Measurements from ENCODE around the gene WASL.

WASL gene

GRCh38 chr7:123717689-123718088 lies 31.1 kb downstream of the WASL start:
- Mint-ChIP-seq H3K36me3 (ENCODE audit: low read depth) (peaks cover 43% of the 10 kb centered on the region), H3K4me3 (no peak overlapping the region), H3K4me1 (peaks cover 13% of the 10 kb centered on the region), H3K27me3 (ENCODE audit: low read depth, poor library complexity) (no peaks in the 10 kb centered on the region), H3K27ac (peak overlapping the region; percentile 34), H3K9me3 (peaks cover 14% of the 10 kb centered on the region)
- no peak for DNase-seq
- no peak for TF ChIP-seq CTCF (IDR thresholded peaks at IDR 0.05)

DNA sequence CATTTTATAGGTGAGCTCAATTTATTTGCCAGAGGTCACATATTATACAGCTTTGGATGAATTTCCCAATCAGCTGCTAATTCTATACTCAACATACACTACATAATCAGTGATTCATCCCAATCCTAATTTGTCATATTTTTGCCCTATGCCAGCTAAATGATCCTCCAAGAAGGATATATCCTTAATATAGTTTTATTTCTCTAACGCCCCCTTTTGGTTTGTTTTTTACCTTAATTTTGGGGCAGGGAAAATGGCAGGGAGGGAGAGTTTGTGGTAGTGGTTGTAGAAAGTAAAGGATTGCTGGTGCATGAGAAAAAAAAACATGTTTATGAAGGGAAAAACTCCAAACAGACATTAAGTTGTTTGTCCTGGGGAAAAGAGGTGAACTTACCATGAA lies 31.9 kb downstream of the WASL start:
- TF ChIP-seq CTCF (IDR thresholded peaks at IDR 0.05), result no peak
- DNase-seq, result no peak
- H3K4me3 Mint-ChIP-seq, result no peak overlapping the region
- H3K9me3 Mint-ChIP-seq, result peaks cover 14% of the 10 kb centered on the region
- H3K27me3 Mint-ChIP-seq (ENCODE audit: low read depth, poor library complexity), result no peaks in the 10 kb centered on the region
- peaks cover 13% of the 10 kb centered on the region for H3K4me1 Mint-ChIP-seq
- H3K36me3 Mint-ChIP-seq (ENCODE audit: low read depth), result peaks cover 43% of the 10 kb centered on the region
- H3K27ac Mint-ChIP-seq, result no peak overlapping the region

- Mint-ChIP-seq H3K27me3 (ENCODE audit: low read depth, poor library complexity) (no peaks in the 10 kb centered on the region), H3K4me1 (peaks cover 13% of the 10 kb centered on the region)
These were observed 33.0 kb downstream of the WASL start for GRCh38 chr7:123715799-123716198.

DNA sequence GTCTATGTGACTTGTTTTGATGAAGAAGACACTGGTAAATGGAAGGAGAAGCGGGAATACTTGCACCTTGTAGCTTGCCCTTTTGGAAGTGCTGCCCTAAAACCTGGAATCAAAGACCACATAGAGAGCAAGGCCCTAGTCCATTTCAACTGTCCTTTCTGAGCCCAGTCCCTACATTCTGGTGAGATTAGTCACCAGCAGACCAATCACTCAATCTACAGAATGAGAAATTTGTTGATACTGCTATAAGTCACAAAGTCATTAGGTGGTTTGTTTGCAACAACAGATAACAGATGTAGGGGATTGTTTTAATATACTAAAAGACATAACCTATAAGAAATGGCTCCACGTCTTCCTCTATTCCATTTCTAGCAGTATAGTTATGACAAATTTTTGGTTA lies 33.6 kb downstream of the WASL start:
- TF ChIP-seq CTCF (IDR thresholded peaks at IDR 0.05), result no peak
- Mint-ChIP-seq H3K4me1 (peaks cover 16% of the 10 kb centered on the region), H3K27ac (no peak overlapping the region), H3K27me3 (ENCODE audit: low read depth, poor library complexity) (no peaks in the 10 kb centered on the region), H3K4me3 (no peak overlapping the region), H3K9me3 (peaks cover 11% of the 10 kb centered on the region), H3K36me3 (ENCODE audit: low read depth) (peaks cover 31% of the 10 kb centered on the region)
- DNase-seq, result no peak

More at GRCh38 chr7:123715799-123716198, 33.0 kb downstream of the WASL start:
- no peak for DNase-seq
- peaks cover 14% of the 10 kb centered on the region for H3K9me3 Mint-ChIP-seq
- H3K4me3 Mint-ChIP-seq, result no peak overlapping the region
- no peak for TF ChIP-seq CTCF (IDR thresholded peaks at IDR 0.05)
- H3K27ac Mint-ChIP-seq, result no peak overlapping the region
- peaks cover 36% of the 10 kb centered on the region for H3K36me3 Mint-ChIP-seq (ENCODE audit: low read depth)

DNA sequence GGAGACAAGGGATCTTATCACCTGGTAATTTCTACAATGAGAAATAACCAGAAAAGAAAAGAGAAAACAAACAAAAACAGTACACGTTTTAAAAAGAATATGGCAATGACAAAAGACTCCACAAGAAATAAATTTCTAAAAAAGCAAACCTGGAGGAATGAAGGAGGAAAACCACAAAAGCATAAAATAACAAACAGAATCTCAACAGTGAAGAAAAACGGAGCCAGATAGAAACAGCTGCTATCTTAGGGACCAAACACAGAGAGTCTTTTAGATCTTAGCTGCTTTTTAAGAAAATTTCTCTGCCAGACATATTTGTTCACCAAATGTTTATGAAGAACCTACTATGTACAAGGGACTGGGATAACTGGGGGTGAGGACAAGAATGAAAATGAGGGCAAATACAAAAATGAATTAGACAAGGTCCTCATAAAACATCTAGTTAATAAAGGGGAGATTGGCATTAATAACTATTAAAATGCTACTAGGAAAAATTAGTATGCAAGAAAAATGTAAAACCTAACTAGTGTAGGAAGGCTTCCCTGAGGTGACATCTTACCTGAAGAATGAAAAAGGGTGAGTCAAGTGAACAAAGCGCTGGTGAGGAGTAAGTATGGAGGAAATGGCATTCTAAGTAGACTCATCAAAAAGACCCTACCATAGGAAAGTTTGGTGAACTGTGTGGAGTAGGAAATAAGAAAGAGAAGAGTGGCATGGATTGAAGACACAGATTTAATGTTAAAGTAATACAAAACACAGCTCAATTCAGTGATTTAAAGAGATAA lies 34.3 kb downstream of the WASL start:
- Mint-ChIP-seq H3K27me3 (ENCODE audit: low read depth, poor library complexity) (no peaks in the 10 kb centered on the region), H3K4me3 (no peak overlapping the region), H3K4me1 (peaks cover 13% of the 10 kb centered on the region), H3K36me3 (ENCODE audit: low read depth) (peaks cover 24% of the 10 kb centered on the region), H3K9me3 (peaks cover 4% of the 10 kb centered on the region), H3K27ac (peak overlapping the region; percentile 53)
- no peak for DNase-seq
- no peak for TF ChIP-seq CTCF (IDR thresholded peaks at IDR 0.05)

- Mint-ChIP-seq H3K4me3 (no peak overlapping the region), H3K27me3 (ENCODE audit: low read depth, poor library complexity) (no peaks in the 10 kb centered on the region), H3K27ac (no peak overlapping the region), H3K9me3 (no peaks in the 10 kb centered on the region), H3K4me1 (peaks cover 11% of the 10 kb centered on the region), H3K36me3 (ENCODE audit: low read depth) (peaks cover 21% of the 10 kb centered on the region)
- DNase-seq, result no peak
- TF ChIP-seq CTCF (IDR thresholded peaks at IDR 0.05), result no peak
These were observed 36.2 kb downstream of the WASL start for GRCh38 chr7:123712619-123713018.

All from nephron progenitor cell (in vitro differentiated cells).